Fibroblast of lung (primary cell): ENCODE results near the gene SYMPK. TPM values are rescaled to one million over a fixed set of nuclear protein-coding genes. Genes with fewer than 3 reads are reported as not detected.

ENCODE experiments used
- DNase-seq, 2 donors: peaks; one replicate each; pipeline versions ENCODE4 v3.0.0 to v3.0.0-alpha.2; 2010; ENCODE audit warnings: low read depth in 2 of 2
- H2AFZ ChIP-seq: 2 replicates; pipeline ENCODE4 v1.5.1; 2012; ENCODE audit warnings: low read length, control low read depth, inconsistent platforms
- H3K27ac ChIP-seq: 2 replicates; pipeline ENCODE4 v1.5.1; 2011; ENCODE audit warnings: low read length, control low read depth; ENCODE audit not compliant: insufficient read depth
- H3K27me3 ChIP-seq: 2 replicates; pipeline ENCODE4 v1.5.1; 2011; ENCODE audit warnings: mild to moderate bottlenecking, low read length; ENCODE audit not compliant: control insufficient read depth, insufficient read depth
- H3K36me3 ChIP-seq: 2 replicates; pipeline ENCODE4 v1.5.1; 2011; ENCODE audit warnings: low read length; ENCODE audit not compliant: control insufficient read depth, insufficient read depth
- H3K4me1 ChIP-seq: 2 replicates; pipeline ENCODE4 v1.5.1; 2011; ENCODE audit warnings: low read length; ENCODE audit not compliant: control insufficient read depth, insufficient read depth; ENCODE audit errors: extremely low read depth
- H3K4me2 ChIP-seq: 2 replicates; pipeline ENCODE4 v1.5.1; 2011; ENCODE audit warnings: low read length, control low read depth; ENCODE audit not compliant: insufficient read depth; ENCODE audit errors: extremely low read depth
- H3K4me3 ChIP-seq, 4 experiments: fragments of 200-600 bp in 1 of 4; sonication (generic) in 1 of 4; replicated peaks in 1 of 4; 2 replicates each; pipeline ENCODE4 v1.5.1; 2011 to 2016; ENCODE audit warnings: low read length in 4 of 4, low read depth in 3 of 4, mild to moderate bottlenecking in 3 of 4, control low read depth in 2 of 4, inconsistent platforms in 1 of 4, mixed read lengths in 1 of 4; ENCODE audit not compliant: insufficient read depth in 1 of 4; ENCODE audit errors: control extremely low read depth in 1 of 4
- H3K79me2 ChIP-seq: 2 replicates; pipeline ENCODE4 v1.5.1; 2012; ENCODE audit warnings: mild to moderate bottlenecking, low read length, inconsistent platforms; ENCODE audit not compliant: control insufficient read depth, insufficient read depth
- H3K9ac ChIP-seq: 2 replicates; pipeline ENCODE4 v1.5.1; 2011; ENCODE audit warnings: mild to moderate bottlenecking, low read length, control low read depth; ENCODE audit not compliant: insufficient read depth
- H3K9me3 ChIP-seq: 2 replicates; pipeline ENCODE4 v1.5.1; 2012; ENCODE audit warnings: low read depth, low read length; ENCODE audit not compliant: control insufficient read depth, insufficient read depth
- H4K20me1 ChIP-seq: 2 replicates; pipeline ENCODE4 v1.5.1; 2011; ENCODE audit warnings: low read length; ENCODE audit not compliant: control insufficient read depth, insufficient read depth; ENCODE audit errors: extremely low read depth
- EZH2 ChIP-seq: IDR thresholded peaks from 2 replicates; pipeline ENCODE4 v1.5.1; 2012; ENCODE audit warnings: low read length, control low read depth, mild to moderate bottlenecking; ENCODE audit errors: missing control alignments
- polyA plus RNA-seq, 2 donors: library from polyadenylated mRNA; depleted of rRNA in 1 of 2; stranded (reverse) in 1 of 2; unstranded in 1 of 2; fragments of >200 nt; gene quantifications; 2 replicates each; pipeline ENCODE4 v1.2.1, GENCODE V29; 2011 to 2012; ENCODE audit warnings: missing spikeins in 1 of 2
- total RNA-seq: library from RNA; depleted of rRNA; stranded (reverse); fragments of >200 nt; gene quantifications from 2 replicates; pipeline ENCODE4 v1.2.1, GENCODE V29; 2014
- TF ChIP-seq, protein P1 (sequence below), 2 donors: IDR thresholded peaks in 1 of 2; conservative IDR thresholded peaks in 1 of 2; 1 replicate in 1 of 2; 2 replicates in 1 of 2; pipeline ENCODE4 v1.5.1; 2011 to 2012; ENCODE audit warnings: low read length in 2 of 2, control low read depth in 1 of 2, inconsistent platforms in 1 of 2, low read depth in 1 of 2, mild to moderate bottlenecking in 1 of 2

SYMPK gene
- total and polyA plus RNA-seq, 2 donors (not counting 1 experiment from before 2014, with no cell fraction given) = 32.2 to 48.2 TPM

GRCh38 chr19:45865269-45865948 is 2.5 kb upstream of the SYMPK start:
- H3K79me2 ChIP-seq = peaks cover 22% of the 10 kb centered on the region
- H3K9me3 ChIP-seq = no peaks in the 10 kb centered on the region
- TF ChIP-seq, protein P1, sequence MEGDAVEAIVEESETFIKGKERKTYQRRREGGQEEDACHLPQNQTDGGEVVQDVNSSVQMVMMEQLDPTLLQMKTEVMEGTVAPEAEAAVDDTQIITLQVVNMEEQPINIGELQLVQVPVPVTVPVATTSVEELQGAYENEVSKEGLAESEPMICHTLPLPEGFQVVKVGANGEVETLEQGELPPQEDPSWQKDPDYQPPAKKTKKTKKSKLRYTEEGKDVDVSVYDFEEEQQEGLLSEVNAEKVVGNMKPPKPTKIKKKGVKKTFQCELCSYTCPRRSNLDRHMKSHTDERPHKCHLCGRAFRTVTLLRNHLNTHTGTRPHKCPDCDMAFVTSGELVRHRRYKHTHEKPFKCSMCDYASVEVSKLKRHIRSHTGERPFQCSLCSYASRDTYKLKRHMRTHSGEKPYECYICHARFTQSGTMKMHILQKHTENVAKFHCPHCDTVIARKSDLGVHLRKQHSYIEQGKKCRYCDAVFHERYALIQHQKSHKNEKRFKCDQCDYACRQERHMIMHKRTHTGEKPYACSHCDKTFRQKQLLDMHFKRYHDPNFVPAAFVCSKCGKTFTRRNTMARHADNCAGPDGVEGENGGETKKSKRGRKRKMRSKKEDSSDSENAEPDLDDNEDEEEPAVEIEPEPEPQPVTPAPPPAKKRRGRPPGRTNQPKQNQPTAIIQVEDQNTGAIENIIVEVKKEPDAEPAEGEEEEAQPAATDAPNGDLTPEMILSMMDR (conservative IDR thresholded peaks at IDR 0.05 in 1 of 2, IDR thresholded peaks at IDR 0.05 in 1 of 2; ENCODE audit: low read depth in 1 of 2, low read length in 2 of 2) = no peak
- no peak for TF ChIP-seq EZH2
- H2AFZ ChIP-seq = no peak overlapping the region
- no peaks in the 10 kb centered on the region for H3K36me3 ChIP-seq
- no peaks in the 10 kb centered on the region for H3K4me1 ChIP-seq
- no peak overlapping the region for H3K27ac ChIP-seq
- H3K27me3 ChIP-seq = peaks cover 35% of the 10 kb centered on the region
- H3K4me3 ChIP-seq = no peak overlapping the region
- DNase-seq = no peak
- no peak overlapping the region for H3K9ac ChIP-seq
- H3K4me2 ChIP-seq = no peak overlapping the region
- no peaks in the 10 kb centered on the region for H4K20me1 ChIP-seq

- no peaks in the 10 kb centered on the region for H3K4me1 ChIP-seq
Measured at GRCh38 chr19:45864629-45865082, 1.7 kb upstream of the SYMPK start.

DNA sequence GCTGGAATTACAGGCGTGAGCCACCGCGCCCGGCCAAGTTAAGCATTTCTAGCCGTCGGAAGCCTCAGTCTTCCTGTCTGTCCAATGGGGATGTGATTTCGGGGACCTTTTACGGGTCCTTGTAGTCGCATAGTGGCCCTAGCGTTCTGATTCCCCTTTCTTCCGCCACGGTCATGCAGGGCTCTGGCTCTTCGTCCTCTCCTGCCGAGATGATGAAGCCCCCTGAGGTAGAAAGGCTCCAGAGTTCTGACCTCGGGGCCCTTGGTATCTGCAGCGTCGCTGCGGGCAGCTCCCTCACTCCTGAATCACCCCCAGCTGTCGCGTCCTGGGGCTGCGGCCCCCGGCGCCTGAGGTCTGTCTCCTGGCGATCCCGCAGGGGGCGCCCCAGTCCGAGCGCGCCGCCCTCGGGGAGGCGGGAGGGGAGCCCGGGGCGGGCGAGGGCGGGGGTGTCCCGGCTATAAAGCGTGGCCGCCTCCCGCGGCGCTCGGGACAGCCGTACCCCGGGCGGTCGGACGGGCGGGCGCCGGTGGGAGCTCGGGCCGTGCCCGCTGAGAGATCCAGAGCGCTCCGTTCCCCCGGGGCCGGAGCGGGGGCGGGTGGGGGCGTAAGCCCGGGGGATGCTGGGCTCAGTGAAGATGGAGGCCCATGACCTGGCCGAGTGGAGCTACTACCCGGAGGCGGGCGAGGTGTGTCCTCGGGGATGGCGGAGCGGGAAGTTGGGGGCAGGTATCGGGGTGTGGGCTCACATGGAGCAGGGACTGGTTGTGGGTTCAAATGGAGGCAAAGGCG is 1.1 kb upstream of the SYMPK start, which contains the start of gene FOXA3:
Gene FOXA3 (plus strand): TSS at position 487 of the 789 bp plus-strand sequence. CDS start 131 bp downstream, at position 618.
- Histone ChIP-seq H4K20me1 (no peaks in the 10 kb centered on the region), H3K9ac (no peak within 1 kb of the TSS), H3K27me3 (peaks cover 35% of the 10 kb centered on the region), H3K36me3 (peaks cover 3% of the 10 kb centered on the region), H3K4me1 (no peaks in the 10 kb centered on the region), H3K79me2 (peaks cover 26% of the 10 kb centered on the region), H3K4me2 (peak within 1 kb of the TSS; percentile 75), H3K27ac (no peak within 1 kb of the TSS), H2AFZ (peak within 1 kb of the TSS; percentile 80), H3K4me3 (peak within 1 kb of the TSS; percentile 27 to 49 (median 38)), H3K9me3 (no peaks in the 10 kb centered on the region)
- DNase-seq = peak; percentile 15 to 24
- peak; percentile 66 for TF ChIP-seq EZH2
- TF ChIP-seq, protein P1 (conservative IDR thresholded peaks at IDR 0.05 in 1 of 2, IDR thresholded peaks at IDR 0.05 in 1 of 2; ENCODE audit: low read depth in 1 of 2, low read length in 2 of 2) = peak; percentile 26 to 45

More at GRCh38 chr19:45864629-45865082, 1.7 kb upstream of the SYMPK start:
- Histone ChIP-seq H3K27me3 (peaks cover 35% of the 10 kb centered on the region), H3K79me2 (peaks cover 23% of the 10 kb centered on the region), H3K9ac (no peak overlapping the region), H3K4me3 (no peak overlapping the region), H3K27ac (no peak overlapping the region), H2AFZ (no peak overlapping the region), H3K4me2 (no peak overlapping the region), H4K20me1 (no peaks in the 10 kb centered on the region), H3K9me3 (no peaks in the 10 kb centered on the region), H3K36me3 (peaks cover under 1% of the 10 kb centered on the region)
- TF ChIP-seq EZH2 = peak; percentile 91
- TF ChIP-seq, protein P1 (conservative IDR thresholded peaks at IDR 0.05 in 1 of 2, IDR thresholded peaks at IDR 0.05 in 1 of 2; ENCODE audit: low read depth in 1 of 2, low read length in 2 of 2) = no peak
- no peak for DNase-seq
